ENCODE data around the gene ULK4.

Gene ULK4

DNA sequence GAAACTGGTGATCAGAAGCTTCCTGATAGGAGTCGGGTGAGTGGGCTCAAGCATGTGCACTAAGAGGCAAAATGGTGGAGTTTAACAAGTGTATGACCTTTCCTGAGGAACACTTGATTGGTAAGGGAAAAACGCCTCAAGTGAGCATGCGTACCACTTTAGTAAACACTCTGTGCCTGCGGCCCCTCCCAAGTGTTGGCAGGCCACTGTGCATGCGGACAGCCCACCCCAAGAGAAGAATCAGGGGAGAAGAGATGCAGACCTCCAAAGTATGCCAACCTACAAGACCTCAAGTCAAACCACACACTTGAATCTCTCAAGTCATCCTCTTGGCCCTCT is 640.3 kb downstream of the ULK4 start:
- no peaks in the 10 kb centered on the region for H3K9me3 ChIP-seq (ENCODE audit: low read length)
- H3K4me3 ChIP-seq (ENCODE audit: low read length): no peak overlapping the region
- no peaks in the 10 kb centered on the region for H3K27me3 ChIP-seq (ENCODE audit: insufficient read depth, low read length)

DNA sequence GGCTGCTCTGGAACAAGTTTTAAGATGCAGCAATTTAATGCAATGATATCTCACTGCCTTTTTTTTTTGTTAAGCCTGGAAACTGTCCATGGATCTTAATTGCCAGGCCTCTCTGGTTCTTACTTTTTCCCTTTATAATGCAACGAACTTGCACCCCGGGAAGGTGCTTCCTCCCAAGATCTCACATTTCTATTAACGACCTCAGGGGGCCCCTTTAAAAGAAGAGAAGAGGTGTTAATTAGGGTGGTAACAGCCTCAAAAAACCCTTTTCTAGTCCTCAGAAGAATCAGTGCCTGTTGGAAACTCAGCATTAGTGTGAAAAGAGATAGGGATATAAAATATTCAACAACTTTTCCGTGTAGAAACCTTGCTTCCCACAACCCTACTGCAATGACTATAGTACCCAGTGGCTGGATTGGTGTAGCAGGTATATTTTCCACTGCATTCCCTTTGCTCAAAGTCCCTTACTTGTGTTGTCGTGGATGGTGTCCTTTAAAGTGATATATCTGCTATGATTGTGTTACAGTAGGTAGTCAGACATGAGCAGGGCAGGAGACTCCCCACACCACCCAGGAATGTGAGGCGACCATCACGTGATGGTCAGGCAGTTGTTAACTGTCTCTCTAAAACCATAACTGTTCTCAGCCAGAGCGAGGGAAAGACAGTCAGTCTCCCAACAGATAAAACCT is 640.8 kb downstream of the ULK4 start:
- Histone ChIP-seq H3K9me3 (ENCODE audit: low read length) (no peaks in the 10 kb centered on the region), H3K36me3 (ENCODE audit: insufficient read depth, low read length) (no peaks in the 10 kb centered on the region), H2AFZ (ENCODE audit: low read depth, low read length) (no peak overlapping the region), H3K4me3 (ENCODE audit: low read length) (no peak overlapping the region), H3K4me1 (ENCODE audit: insufficient read depth, low read length) (peaks cover 16% of the 10 kb centered on the region), H3K27me3 (ENCODE audit: insufficient read depth, low read length) (no peaks in the 10 kb centered on the region)

More for the DNA sequence above, 640.3 kb downstream of the ULK4 start:
- Histone ChIP-seq H2AFZ (ENCODE audit: low read depth, low read length) (no peak overlapping the region), H3K4me1 (ENCODE audit: insufficient read depth, low read length) (peaks cover 16% of the 10 kb centered on the region), H3K36me3 (ENCODE audit: insufficient read depth, low read length) (no peaks in the 10 kb centered on the region)

DNA sequence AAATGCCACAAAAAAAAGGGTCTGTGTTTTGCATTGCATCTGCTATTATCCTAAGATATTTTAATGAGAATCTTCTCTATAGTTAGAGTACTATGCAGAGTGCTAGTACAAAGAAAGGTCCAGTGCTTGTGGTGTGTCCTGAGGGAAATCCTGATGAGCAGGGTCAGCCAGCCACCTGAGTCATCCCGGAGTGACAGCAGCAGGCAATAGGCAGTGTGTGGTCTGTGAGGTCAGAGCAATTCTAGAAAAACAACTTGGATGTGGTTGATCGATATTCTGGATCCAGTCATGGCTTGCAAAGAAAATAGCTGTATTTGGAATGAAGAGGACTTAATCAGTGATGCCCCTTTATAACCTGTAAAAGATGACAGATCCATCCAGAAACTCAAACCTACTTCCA is 643.4 kb downstream of the ULK4 start:
- Histone ChIP-seq H3K4me3 (ENCODE audit: low read length) (no peak overlapping the region), H3K4me1 (ENCODE audit: insufficient read depth, low read length) (peaks cover 7% of the 10 kb centered on the region), H3K27me3 (ENCODE audit: insufficient read depth, low read length) (no peaks in the 10 kb centered on the region), H2AFZ (ENCODE audit: low read depth, low read length) (no peak overlapping the region), H3K36me3 (ENCODE audit: insufficient read depth, low read length) (no peaks in the 10 kb centered on the region), H3K9me3 (ENCODE audit: low read length) (no peaks in the 10 kb centered on the region)

DNA sequence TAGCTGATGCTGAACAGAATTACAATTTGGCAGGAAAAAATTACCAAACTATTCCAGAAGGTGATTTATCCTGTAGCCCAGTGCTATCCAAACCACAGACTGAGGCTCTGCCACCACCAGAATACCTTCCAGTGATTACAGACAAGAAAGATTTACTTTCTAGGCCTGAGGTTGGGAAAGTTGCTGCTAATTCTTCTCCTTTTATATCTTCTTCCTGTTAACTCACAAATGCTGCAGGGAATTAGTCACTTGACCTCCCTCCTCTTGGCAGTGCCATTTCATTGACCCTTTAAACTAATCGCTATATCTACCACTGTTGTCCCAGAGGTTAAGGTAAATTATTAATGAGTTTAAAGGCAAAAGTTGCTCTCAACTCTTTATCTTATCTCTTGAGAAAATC is 644.2 kb downstream of the ULK4 start:
- Histone ChIP-seq H3K9me3 (ENCODE audit: low read length) (no peaks in the 10 kb centered on the region), H2AFZ (ENCODE audit: low read depth, low read length) (no peak overlapping the region), H3K27me3 (ENCODE audit: insufficient read depth, low read length) (no peaks in the 10 kb centered on the region), H3K36me3 (ENCODE audit: insufficient read depth, low read length) (no peaks in the 10 kb centered on the region), H3K4me3 (ENCODE audit: low read length) (no peak overlapping the region), H3K4me1 (ENCODE audit: insufficient read depth, low read length) (peaks cover 7% of the 10 kb centered on the region)

DNA sequence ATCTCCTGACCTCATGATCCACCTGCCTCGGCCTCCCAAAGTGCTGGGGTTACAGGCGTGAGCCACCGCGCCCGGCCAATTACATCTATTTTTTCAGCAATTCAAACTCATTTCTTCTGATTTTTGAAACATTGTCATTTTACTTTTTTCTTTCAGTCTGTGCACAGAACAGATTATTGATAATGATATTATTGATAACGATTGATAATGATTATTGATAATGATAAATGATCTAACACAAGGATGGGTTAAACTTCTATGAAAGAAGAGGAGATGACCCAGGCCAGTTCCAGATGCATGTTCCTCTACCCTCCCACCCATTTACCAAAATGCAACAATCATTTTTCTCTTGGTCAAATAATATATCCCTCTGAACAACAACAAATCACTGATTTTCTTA is 644.6 kb downstream of the ULK4 start:
- Histone ChIP-seq H3K27me3 (ENCODE audit: insufficient read depth, low read length) (no peaks in the 10 kb centered on the region), H3K9me3 (ENCODE audit: low read length) (no peaks in the 10 kb centered on the region), H3K36me3 (ENCODE audit: insufficient read depth, low read length) (no peaks in the 10 kb centered on the region), H3K4me1 (ENCODE audit: insufficient read depth, low read length) (peaks cover 7% of the 10 kb centered on the region), H2AFZ (ENCODE audit: low read depth, low read length) (no peak overlapping the region), H3K4me3 (ENCODE audit: low read length) (no peak overlapping the region)

DNA sequence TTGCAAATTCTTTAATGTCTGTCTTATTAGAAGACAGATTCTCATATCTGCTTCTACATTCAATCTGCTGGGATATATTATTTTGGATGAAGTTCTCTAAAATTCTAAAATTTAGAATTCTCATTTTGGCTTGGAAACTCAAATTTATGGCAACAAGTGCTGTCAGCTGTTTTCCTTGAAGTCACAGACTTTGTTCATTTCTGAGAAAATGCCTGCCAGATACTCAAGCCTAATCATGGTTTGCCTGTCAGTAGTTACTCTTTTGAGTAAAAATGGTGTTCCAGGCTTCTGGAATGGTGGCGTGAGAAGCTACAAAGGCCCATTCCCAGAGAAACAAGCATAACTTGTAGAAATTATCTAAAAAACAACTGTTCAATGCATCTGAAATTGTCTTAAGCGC is 646.8 kb downstream of the ULK4 start:
- Histone ChIP-seq H3K4me1 (ENCODE audit: insufficient read depth, low read length) (peaks cover 7% of the 10 kb centered on the region), H3K27me3 (ENCODE audit: insufficient read depth, low read length) (no peaks in the 10 kb centered on the region), H2AFZ (ENCODE audit: low read depth, low read length) (no peak overlapping the region), H3K4me3 (ENCODE audit: low read length) (no peak overlapping the region), H3K36me3 (ENCODE audit: insufficient read depth, low read length) (no peaks in the 10 kb centered on the region), H3K9me3 (ENCODE audit: low read length) (no peaks in the 10 kb centered on the region)

DNA sequence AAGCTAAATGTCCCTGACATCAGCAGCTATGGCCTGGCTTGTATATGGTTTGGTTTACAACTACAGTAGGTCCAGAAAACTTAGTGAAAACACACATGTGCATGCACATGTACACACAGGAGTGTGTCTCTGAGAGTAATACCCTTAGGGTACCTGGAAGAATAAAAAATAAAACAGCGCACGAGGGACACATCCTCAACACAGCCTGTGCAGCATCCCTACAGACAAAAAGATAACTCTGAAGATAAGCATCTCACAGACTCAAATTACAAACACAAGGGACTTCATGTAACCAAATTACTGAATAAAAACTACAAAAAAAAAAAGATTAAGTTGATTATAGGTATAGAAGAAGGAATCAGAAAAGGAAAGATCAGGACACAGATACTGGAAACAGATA is 653.8 kb downstream of the ULK4 start:
- Histone ChIP-seq H3K36me3 (ENCODE audit: insufficient read depth, low read length) (no peaks in the 10 kb centered on the region), H3K4me1 (ENCODE audit: insufficient read depth, low read length) (no peaks in the 10 kb centered on the region), H3K9me3 (ENCODE audit: low read length) (no peaks in the 10 kb centered on the region), H3K4me3 (ENCODE audit: low read length) (no peak overlapping the region), H2AFZ (ENCODE audit: low read depth, low read length) (no peak overlapping the region), H3K27me3 (ENCODE audit: insufficient read depth, low read length) (no peaks in the 10 kb centered on the region)

DNA sequence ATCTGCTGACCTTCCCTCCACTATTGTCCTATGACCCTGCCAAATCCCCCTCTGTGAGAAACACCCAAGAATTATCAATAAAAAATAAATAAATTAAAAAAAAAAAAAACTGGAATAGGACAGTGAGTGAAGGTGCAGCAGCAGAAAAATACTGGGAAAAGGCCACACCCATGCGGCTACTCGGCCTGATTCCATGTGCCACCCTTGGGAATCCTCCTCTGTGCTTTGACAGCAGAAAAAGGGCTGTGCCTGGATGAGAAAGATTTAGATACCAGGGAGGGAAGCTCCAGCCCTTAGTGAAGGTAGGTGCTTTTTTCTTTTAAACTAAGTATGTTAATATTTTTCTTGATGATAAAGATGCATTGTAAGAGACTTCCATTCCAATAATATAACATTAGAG is 654.8 kb downstream of the ULK4 start:
- Histone ChIP-seq H2AFZ (ENCODE audit: low read depth, low read length) (no peak overlapping the region), H3K27me3 (ENCODE audit: insufficient read depth, low read length) (no peaks in the 10 kb centered on the region), H3K9me3 (ENCODE audit: low read length) (no peaks in the 10 kb centered on the region), H3K36me3 (ENCODE audit: insufficient read depth, low read length) (no peaks in the 10 kb centered on the region), H3K4me3 (ENCODE audit: low read length) (no peak overlapping the region), H3K4me1 (ENCODE audit: insufficient read depth, low read length) (no peaks in the 10 kb centered on the region)

DNA sequence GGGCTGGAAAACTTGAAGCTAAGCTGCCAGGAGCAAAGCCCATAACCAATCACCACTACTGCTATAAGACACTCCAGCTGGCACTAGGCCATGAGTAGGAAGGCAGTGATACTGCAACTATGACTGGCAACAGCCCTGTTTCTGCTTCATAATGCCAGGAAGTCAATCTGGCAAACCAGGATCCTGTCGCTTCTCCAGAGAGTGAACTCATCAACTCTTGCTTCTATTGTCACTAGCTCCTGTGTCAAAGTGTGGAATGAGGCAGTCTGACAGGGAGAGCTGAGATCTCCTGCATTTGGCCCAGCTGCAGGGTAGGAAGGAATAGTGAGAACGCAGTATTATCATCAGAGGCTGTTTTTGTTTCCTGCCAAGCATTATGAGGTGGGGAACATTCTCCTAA is 657.3 kb downstream of the ULK4 start:
- no peaks in the 10 kb centered on the region for H3K36me3 ChIP-seq (ENCODE audit: insufficient read depth, low read length)
- no peaks in the 10 kb centered on the region for H3K27me3 ChIP-seq (ENCODE audit: insufficient read depth, low read length)
- H3K4me1 ChIP-seq (ENCODE audit: insufficient read depth, low read length): no peaks in the 10 kb centered on the region
- no peak overlapping the region for H2AFZ ChIP-seq (ENCODE audit: low read depth, low read length)
- no peaks in the 10 kb centered on the region for H3K9me3 ChIP-seq (ENCODE audit: low read length)
- H3K4me3 ChIP-seq (ENCODE audit: low read length): no peak overlapping the region

DNA sequence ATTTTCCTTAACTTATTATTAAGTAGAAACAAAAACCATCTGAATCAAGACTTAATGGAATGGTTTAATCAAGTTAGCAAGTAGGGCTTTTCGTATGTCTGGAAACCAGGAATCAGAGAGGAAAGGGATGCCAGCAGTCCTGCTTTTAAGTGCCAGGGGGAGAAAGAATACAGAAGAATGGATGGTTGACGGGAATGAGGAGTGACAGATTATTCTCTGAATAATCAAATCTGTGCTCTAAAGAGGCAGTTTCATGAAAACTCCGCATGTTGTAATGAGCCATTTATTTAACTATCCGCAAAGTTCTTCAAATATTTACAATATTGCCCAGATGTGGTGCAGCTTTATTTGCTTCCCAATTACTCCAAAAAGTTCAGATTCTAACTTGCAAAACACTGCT is 659.6 kb downstream of the ULK4 start:
- H2AFZ ChIP-seq (ENCODE audit: low read depth, low read length): no peak overlapping the region
- no peaks in the 10 kb centered on the region for H3K4me1 ChIP-seq (ENCODE audit: insufficient read depth, low read length)

DNA sequence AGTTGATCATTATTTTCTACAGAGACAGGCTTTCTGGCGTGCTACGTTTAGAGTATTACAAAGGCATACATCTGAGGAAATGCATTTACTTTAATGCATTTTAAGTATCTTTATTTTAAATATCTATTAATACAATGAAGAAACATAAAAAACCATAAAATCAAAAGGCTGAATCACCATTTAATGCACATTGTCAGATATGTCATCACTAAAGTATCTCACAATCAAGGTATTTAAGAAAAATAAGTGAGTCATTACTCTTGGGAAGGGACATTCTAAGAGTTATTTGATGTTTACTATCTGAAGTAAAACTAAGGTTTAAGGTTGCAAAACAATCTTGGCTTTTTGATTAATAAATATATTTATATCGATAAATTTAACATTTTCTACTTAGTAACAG is 660.4 kb downstream of the ULK4 start:
- no peak overlapping the region for H2AFZ ChIP-seq (ENCODE audit: low read depth, low read length)
- H3K4me1 ChIP-seq (ENCODE audit: insufficient read depth, low read length): no peaks in the 10 kb centered on the region
- H3K9me3 ChIP-seq (ENCODE audit: low read length): no peaks in the 10 kb centered on the region

More for the DNA sequence above, 659.6 kb downstream of the ULK4 start:
- Histone ChIP-seq H3K27me3 (ENCODE audit: insufficient read depth, low read length) (no peaks in the 10 kb centered on the region), H3K36me3 (ENCODE audit: insufficient read depth, low read length) (no peaks in the 10 kb centered on the region), H3K9me3 (ENCODE audit: low read length) (no peaks in the 10 kb centered on the region), H3K4me3 (ENCODE audit: low read length) (no peak overlapping the region)

DNA sequence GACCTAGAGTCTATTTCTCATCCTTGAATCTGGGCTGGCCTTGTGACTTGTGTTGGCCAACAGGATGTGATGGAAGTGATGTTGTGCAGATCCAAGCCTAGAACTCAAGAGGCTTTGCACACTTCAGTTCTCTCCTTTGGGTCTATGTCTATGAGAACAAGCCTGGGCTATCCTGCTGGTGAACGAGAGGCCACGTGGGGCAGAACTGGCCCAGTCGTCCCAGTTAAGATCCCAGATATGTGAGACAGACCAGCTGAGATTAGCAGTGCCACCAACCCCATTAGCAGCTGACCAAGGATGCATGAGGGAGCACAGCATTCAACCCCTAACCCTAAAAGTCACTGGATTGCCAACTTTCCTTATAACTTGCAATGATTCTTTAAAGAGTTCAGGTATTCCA is 662.9 kb downstream of the ULK4 start:
- no peaks in the 10 kb centered on the region for H3K36me3 ChIP-seq (ENCODE audit: insufficient read depth, low read length)
- H3K9me3 ChIP-seq (ENCODE audit: low read length): no peaks in the 10 kb centered on the region
- no peak overlapping the region for H2AFZ ChIP-seq (ENCODE audit: low read depth, low read length)
- no peaks in the 10 kb centered on the region for H3K4me1 ChIP-seq (ENCODE audit: insufficient read depth, low read length)
- no peaks in the 10 kb centered on the region for H3K27me3 ChIP-seq (ENCODE audit: insufficient read depth, low read length)
- no peak overlapping the region for H3K4me3 ChIP-seq (ENCODE audit: low read length)

More for the DNA sequence above, 660.4 kb downstream of the ULK4 start:
- H3K4me3 ChIP-seq (ENCODE audit: low read length): no peak overlapping the region
- H3K27me3 ChIP-seq (ENCODE audit: insufficient read depth, low read length): no peaks in the 10 kb centered on the region
- H3K36me3 ChIP-seq (ENCODE audit: insufficient read depth, low read length): no peaks in the 10 kb centered on the region

DNA sequence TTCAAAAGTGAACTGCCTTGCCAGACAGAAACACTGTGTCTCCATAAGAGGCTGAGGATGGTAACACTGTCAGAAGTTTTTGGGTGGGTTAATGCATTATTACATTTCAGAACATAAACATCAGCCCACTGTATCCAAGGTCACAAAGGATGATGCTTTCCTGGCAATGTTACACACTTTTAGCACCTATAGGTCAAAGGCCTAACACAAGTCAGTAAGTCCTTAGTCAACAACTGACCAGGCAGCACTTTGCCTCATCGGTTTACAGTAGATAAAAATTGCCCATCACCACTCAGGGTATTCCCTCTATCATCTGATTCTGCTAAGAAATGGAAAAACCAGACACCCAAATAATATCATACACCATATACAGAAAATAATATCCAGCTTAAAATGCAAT is 664.2 kb downstream of the ULK4 start:
- Histone ChIP-seq H3K36me3 (ENCODE audit: insufficient read depth, low read length) (no peaks in the 10 kb centered on the region), H3K4me3 (ENCODE audit: low read length) (no peak overlapping the region)

DNA sequence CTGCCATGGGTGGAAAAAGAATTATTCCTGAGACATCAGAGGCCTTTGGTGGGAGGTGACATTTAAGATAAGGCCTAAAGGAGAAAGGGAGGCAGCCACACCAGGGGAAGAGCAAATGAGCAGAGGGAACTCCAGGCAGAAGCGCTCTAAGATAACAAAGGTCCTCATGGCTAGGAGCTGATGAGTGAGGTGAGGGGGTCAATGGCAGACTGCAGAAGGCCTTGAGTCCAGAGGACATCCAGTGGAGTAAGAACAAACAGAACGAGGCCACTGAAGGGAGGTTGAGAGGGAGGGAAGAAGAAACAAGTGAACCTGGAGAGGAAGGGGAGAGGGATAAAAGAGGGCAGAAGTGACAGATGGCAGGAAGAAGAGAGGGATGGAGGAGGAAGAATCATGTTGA is 665.3 kb downstream of the ULK4 start:
- Histone ChIP-seq H3K4me1 (ENCODE audit: insufficient read depth, low read length) (no peaks in the 10 kb centered on the region), H3K4me3 (ENCODE audit: low read length) (no peak overlapping the region), H3K36me3 (ENCODE audit: insufficient read depth, low read length) (no peaks in the 10 kb centered on the region), H2AFZ (ENCODE audit: low read depth, low read length) (no peak overlapping the region), H3K27me3 (ENCODE audit: insufficient read depth, low read length) (no peaks in the 10 kb centered on the region), H3K9me3 (ENCODE audit: low read length) (no peaks in the 10 kb centered on the region)

More for the DNA sequence above, 664.2 kb downstream of the ULK4 start:
- Histone ChIP-seq H3K4me1 (ENCODE audit: insufficient read depth, low read length) (no peaks in the 10 kb centered on the region), H3K27me3 (ENCODE audit: insufficient read depth, low read length) (no peaks in the 10 kb centered on the region), H3K9me3 (ENCODE audit: low read length) (no peaks in the 10 kb centered on the region), H2AFZ (ENCODE audit: low read depth, low read length) (no peak overlapping the region)
